HG03442 (cell line): Measurements from ENCODE around the gene PACS2.

Experiments
- ATAC-seq: cut with Tn5 transposase; IDR thresholded peaks from one replicate; pipeline ENCODE4 v1.9.1; 2021; ENCODE audit warnings: mild to moderate bottlenecking, moderate library complexity; ENCODE audit not compliant: unreplicated experiment

PACS2 gene

DNA sequence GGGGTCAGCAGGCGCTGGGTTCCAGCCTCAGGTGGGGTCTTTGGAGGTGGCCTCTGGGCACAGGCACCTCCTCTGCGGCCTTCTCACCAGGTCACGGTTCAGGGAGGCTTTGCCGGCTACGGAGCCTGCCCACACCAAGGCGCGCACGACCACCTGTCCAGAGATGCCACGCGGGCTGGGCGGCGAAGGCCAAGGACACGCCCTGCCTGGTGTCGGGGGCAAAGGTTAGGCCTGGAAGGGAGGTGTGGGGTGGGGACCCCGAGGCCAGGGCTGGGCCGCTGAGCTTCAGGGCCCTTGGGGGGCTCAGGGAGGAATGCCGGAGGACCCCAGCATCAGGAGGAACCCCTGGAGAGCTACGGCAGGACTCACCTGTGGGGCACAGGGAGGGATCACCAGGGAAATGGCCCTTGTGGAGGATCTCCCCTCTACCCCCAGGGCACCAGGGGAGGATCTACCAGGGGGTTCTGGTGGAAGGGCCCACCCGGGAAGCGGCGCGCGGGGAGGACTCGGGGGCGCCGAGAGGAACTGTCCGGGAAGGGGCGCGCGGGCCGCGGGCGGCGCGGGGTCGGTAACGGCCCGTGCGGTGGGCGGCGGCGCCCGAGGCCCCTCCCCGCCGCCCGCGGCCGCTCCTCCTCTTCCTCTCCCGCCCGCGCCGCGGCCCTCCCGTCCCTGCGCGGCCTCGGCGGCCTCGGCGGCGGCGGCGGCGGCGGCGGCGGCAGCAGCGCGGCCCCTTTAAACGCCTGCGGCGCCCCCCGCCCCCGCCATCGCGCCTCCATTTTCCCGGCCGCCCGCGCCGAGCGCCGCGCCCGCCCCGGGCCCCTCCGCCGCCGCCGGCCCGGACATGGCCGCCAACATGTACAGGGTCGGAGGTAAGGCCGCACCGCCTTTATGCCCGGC, 104.9 kb downstream of the PACS2 start, which contains the start of gene MTA1:
Gene MTA1 (plus strand): TSS at position 633 of the 897 bp plus-strand sequence. CDS start 209 bp downstream, at position 842.
- ATAC-seq: no peak

DNA sequence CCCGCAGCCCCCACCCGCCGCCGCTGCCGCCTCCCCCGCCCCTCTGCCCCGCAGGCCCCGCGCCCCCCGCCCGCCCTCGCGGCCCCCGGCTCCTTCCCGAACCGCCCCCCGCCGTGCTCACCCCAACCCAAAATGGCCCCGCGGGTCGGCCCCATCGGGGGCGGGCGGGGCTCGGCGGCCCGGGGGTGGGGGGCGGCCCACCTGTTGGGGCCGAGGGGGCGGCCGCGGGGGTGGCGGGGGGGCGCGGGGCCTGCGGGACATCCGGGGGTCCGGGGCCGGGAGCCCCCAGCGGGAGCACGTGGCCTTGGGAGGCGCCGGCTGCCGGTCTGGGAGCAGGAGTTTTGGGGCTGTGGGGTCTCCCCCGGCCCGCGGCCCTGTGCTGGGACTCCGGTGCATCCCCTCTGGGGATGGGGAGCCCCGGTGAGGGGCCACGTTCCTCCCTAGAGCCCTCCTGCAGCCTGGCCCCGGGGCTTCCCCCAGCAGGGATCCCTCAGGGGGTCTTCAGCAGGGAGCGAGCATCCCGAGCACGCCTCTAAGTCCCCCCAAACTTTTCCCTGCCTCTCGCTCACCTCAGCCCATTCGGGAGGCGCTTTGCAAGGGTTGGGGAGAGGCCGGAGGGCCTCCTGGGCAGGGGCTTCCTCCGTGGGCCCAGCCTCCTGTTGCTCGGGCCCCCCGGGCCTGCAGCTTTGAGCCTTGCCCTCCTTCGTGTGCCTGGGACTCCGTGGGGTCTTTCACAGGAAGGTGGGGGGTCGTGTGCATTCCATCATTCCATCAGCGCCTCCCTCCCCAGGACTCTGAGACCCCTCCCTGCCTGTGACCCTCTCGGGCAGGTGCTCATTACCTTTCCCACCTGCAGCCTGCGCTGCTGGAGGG, 105.8 kb downstream of the PACS2 start:
- no peak for ATAC-seq

DNA sequence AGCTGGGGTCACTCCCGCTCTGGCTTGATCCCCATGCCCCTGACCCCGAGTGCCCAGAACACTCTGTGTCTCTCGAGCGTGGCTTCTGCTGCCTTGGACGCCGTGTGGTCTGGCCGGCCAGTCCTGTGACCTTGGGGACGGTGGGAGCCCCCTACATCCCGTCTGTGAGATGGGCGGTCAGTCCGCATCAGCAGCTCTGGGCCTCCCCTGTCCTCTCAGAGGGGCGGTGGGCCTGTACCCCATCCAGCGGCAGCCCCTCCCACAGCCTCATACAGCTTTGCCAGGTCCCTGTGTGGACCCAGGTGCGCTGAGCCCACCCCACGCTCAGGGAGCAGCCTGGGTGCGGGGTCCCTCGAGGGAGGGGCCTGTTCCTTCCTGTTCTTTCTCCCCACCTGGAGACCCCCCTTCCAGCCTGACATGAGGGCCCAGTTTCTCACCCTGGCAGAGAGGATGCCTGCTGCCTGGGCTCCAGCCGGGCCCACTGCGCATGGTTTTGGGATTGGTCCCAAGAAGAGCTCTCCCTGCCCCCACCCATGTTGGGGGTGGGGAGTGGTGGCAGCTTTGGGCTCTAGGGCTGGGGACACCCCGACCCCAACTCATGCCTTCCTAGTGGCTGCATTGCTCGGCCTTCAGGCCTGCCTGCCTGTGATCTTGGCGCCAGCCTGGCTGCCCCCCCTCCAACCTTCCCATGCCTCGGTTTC, 106.6 kb downstream of the PACS2 start:
- ATAC-seq: no peak

DNA sequence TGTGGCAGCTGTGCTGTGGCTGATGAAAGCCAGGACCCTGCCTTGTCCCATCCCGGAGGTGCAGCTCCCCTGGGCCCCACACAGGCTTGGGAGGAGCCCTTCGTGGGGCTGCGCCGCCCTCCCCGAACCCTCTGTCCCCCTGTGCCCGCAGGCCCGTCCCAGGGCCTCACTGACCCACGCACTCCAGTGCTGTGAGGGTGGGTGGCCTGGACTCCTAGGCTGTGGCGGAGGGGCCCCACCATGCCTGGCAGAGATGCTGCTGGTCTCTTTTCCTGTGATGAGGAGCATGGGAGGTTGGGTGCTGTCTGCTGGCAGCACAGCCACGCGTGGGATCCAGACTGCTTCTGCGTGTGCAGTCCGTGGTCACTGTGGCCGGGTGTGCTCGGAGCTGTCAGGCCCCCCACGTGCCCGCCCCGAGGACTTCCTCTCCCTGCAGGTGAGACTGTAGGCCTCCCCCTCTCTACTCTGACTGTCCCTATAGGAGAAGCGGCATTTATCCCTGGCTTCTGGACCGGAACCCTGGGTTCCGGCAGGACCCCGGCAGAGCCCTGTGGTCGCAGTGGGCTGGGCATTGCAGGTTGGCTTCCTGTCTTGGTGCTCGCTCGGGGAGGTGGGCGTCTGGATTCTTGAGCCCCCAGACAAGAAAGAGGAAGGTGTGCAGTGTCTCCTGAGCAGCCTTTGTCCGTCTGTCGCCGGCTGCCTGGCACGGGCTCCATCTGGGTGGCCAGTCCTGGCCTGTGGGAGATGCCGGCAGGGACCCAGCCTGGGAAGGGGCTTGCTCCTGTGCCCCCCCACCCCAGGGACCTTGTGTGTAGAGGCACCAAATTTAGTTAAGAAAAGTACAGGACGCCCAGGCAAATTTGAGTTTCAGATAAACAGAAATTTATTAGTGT, 107.4 kb downstream of the PACS2 start:
- no peak for ATAC-seq

DNA sequence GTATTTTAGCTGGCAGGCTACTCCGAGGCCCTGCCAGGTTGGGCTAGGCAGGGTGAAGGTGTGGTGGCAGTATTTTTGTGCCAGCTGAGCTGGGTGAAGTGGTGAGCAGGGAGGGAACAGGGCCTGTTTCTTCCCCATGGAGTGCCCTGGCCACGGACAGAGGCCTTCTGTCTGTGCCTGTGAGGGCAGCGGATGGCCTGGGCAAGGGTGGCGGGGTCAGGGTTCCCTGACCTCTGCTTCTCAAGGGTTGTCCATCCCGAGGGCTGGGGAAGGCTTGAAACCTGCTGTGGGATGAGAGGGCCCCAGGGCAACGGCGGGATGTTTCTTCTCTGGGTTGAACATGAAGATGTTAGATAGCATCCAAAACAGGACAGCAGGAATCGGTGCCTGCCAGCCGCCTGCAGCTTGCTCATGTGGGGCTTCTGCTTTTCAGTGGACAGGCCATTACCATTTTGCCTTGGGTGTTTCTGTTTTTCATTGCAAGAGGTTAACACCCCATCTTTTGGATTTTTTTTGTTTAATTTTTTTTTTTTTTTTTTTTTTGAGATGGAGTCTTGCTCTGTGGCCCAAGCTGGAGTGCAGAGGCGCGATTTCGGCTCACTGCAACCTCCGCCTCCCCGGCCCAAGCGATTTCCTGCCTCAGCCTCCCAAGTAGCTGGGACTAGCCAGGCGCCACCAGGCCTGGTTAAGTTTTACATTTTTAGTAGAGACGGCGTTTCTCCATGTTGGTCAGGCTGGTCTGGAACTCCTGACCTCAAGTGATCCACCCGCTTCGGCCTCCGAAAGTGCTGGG, 108.3 kb downstream of the PACS2 start:
- ATAC-seq: no peak

DNA sequence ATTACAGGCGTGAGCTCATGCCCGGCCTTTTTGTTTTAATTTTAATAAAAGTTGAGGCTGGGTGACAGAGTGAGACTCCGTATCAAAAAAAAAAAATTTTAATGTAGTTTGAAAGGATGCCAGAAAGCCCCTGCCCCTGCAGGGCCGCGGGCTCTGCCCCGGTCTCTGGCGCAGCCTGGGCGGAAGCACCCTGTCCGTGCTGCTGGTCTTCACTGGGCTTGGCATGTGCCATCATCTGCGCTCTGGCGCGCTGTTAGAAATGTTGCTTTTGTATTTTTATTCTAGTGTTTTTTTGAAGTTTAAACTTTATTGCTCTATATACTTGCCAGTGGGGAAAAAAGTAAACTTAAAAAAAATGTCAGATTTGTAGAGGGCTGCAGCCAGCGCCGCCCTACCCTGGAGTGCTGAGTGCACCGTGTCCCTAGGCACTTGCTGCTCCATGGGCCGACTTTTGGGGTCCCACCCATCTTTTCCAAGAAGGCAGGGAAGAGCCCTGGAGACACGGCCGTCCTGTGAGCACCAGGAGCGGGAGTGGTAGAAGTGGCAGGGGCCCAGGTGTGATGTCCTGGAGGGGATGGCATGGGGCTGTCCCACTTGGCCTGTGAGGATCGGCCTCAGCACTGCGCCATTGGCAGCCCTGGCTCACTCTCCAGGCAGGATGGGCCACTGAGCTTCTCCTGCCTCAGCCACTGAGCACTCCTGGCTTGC, 109.1 kb downstream of the PACS2 start:
- no peak for ATAC-seq

DNA sequence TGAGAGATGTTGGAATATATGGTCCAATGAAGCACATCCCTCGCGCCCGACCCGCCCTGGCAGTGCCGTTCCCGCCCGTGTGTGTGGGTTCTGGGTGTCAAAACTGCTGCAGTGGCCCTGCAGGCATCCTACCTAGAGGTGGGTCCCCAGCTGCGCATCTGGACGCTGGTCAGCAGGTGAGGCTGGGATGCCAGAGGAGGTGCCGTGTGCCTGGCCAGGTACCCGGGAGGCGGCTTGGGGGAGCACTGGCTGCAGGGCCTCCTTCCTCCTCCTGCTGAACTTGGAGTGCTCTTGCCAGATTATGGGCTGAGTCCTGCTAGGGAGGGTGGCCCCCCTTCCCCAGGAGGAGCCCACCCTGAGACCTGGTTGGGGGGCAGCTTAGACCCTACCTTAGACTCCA, 110.3 kb downstream of the PACS2 start:
- ATAC-seq: no peak

DNA sequence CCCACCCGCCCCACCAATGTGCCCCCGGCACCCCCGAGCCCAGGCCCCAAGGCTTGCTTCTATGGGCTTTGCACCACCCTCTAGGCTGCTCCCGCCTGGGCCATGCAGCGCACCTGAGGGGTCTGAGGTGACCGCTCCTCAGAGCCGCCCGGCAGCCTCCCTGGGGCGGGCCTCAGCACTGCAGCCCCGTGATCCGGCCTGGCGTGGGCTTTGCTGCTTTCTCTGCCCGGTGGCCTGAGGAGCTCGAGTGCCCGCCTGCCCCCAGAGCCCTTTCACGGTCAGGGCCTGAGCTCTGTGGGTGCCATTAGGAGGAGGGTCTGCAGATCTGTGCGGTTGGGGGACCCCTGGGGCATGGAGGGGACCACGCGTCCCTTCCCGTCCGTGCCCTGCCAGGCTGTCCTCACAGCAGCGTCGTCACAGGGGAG, 111.3 kb downstream of the PACS2 start:
- no peak for ATAC-seq

DNA sequence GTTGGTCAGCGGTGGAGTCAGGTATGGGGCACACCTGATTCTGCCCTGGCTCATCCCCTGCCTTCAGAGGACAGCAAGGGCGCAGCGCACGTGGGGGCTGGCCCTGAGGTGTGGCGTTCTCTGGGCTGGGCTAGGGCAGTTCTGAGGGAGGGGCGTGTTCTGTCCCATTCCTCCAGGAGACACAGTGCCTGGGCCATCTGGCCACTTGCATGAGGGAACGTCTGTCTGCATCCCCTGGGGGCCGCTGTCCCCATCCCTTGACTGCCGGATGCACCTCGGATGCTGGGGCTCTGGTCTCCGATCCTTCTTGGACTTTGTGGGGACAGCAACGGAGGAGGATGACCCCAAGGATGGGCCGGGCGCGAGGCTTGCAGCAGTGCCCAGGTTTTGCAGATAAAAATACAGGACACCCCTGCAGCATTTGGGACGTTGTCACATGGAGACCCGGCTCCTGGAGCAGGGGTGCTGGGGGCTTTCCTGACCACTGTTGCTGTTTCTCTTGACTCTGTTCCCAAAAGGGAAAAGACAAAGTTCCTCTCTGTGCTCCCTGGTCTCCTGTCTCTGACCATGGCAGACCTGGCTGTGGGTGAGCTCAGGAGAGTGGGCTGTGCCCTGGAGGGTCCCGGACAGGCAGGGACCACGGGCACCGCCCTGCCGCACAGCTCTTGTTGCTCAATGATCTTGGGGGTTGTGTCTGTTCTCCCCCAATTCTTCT, 112.0 kb downstream of the PACS2 start:
- ATAC-seq: no peak

DNA sequence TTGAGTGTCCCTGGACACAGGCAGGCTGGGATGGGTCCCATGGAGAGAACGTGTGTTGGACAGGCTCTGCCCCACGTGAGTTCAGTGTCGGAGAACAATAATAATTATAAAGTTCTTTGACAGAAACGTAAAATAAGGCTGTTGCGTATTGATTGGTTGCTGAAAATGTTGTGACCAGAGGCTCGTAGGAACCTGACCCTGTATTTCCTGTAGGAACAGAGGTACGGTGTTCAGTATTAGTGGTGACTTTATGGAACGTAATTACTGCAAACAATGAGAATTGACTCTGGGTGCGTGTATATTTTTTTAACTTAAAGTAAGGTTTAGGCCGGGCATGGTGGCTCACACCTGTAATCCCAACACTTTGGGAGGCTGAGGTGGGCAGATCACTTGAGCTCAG, 112.9 kb downstream of the PACS2 start:
- no peak for ATAC-seq

DNA sequence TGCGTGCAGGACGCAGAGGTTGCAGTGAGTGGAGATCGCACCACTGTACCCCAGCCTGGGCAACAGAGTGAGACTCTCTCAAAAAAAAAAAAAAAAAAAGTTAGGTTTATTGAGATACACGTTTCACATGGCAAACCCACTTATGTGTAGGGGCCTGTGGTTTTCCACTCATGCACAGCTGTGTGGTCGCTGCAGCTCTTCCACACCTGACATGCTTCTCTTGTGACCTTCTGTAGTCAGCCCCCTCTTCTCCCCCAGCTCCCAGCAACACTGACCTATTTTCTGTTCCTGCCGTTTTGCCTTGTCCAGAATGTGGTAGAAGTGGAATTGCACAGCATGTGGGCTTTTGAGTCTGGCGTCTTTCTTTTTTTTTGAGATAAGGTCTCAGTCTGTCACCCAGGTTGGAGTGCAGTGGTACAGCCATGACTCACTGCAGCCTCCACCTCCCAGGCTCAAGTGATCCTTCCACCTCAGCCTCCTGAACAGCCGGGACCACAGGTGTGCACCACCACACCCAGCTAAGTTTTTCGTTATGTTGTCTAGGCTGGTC, 113.5 kb downstream of the PACS2 start:
- ATAC-seq: no peak

DNA sequence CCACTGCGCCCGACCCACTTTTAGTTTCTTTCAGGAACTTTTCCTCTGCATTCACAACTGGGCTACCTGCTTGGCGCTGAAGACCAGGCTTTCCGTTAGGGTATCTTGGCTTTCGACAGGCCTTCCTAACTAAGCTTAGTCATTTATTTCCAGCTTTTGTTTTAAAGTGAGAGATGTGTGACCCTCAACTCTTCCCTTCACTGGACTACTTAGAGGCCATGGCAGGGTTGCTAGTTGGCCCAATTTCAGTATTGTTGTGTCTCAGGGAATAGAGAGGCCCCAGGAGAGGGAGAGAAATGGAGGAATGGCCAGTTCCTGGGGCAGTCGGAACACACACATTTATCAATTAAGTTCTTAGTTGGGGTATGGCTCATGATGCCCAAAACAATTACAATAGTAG, 115.5 kb downstream of the PACS2 start:
- no peak for ATAC-seq

DNA sequence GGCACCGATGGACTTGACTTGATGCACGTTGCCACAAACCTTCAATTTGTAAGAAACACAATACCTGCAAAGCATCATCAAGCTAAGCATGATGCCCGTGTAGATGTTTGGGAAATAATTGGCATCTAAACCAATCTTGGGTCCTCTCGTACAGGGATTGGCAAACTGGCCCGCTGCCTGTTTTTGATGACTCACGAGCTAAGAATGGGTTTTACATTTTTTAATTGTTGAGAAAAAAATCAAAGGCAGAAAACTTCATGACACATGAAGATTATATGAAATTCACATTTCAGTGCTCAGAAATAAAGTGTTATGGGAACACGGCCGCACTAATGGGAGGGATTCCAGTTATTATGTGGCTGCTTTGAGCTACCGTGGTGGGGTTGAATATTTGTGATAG, 116.0 kb downstream of the PACS2 start:
- no peak for ATAC-seq

DNA sequence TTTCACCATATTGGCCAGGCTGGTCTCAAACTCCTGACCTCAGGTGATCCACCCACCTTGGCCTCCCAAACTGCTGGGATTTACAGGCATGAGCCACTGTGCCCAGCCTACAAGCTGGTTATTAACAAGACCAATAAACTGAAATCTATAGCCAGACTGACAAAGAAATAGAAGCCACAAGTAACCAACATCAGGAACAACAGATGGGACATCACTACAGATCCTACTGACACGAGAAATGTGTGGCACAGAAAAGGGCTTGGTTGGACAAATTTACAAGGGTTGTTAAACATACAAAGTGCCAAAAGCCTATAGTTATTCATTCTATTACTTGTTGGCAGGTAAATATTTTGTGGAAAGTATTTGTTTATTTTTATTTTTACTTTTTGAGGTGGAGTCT, 116.7 kb downstream of the PACS2 start:
- no peak for ATAC-seq

DNA sequence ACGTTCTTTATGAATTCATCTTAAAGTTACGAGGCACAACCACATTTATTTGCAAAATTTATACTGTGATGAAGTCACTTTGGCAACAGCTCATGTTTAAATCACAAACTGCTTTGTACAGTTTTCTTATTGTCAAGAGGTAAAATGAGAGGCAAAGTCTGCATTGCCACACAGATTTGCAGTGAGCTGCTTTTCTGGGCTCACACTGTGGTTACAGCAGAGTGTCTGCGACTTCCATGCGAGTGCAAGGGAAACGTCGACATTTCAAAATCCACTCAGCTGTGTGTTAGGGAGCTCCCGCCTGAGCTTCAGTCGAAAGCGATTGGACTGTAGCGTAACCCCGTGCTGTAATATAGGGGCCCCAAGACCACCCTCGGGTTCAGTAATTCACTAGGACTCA, 118.1 kb downstream of the PACS2 start:
- ATAC-seq: no peak

DNA sequence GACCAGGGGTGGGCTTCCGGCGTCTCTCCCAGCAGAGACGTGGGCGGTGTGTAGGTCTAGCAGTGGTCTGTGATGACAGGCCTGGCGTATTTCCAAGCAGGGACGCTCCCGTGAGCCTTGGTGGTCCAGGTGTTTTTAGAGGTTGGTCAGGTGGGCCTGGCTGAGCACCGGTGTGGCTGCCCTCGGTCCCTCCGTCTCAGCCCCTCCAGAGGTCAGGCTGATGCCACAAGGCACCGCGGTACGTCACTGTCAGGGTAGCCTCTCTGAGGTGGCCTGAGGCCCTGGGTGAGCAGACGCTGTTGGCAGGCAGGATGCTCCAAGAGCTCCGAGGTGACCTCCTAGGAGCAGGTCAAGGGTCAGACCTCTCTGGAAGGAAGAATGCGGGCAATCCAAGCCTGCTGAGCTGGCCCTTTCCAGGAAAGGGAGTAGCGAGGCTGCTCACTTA, 118.6 kb downstream of the PACS2 start:
- ATAC-seq: no peak

DNA sequence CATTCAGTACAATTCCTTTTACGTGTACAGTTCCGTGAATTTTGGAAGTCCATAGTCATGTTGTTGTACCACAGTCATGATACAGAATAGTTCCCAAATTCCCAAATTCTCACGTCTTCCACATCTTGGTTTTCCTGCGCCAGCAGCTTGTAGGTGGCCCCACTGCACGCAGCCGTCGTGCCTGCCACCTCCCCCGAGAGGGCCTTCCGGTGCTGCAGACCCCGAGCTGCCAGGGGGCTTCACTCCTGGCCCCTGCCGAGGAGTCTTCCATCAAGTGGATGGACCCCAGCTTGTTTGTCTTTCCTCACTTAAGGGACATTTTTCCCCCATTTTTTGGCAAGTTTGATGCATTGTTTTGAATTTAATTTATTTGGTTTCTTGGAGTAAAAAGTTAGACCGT, 121.9 kb downstream of the PACS2 start:
- ATAC-seq: no peak
